HG02678 (cell line): ENCODE measurements around the gene RNF222.
"Not testable (repeated sequence)": the region's sequence is repeated elsewhere in the genome, so short reads cannot be mapped to it uniquely, and the experiment has no call there.

Source experiments
- ATAC-seq: cut with Tn5 transposase; IDR thresholded peaks from one replicate; pipeline ENCODE4 v1.9.1; 2021; ENCODE audit warnings: mild to moderate bottlenecking, moderate library complexity; ENCODE audit not compliant: unreplicated experiment

Gene RNF222

DNA sequence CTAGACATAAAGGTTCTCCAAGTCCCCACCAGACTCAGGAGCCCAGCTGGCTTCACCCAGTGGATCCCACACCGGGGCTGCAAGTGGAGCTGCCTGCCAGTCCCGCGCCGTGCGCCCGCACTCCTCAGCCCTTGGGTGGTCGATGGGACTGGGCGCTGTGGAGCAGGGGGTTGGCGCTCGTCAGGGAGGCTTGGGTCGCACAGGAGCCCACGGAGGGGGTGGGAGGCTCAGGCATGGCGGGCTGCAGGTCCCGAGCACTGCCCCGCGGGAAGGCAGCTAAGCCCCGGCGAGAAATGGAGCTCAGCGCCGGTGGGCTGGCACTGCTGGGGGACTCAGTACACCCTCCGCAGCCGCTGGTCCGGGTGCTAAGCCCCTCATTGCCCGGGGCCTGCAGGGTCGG lies 50.6 kb downstream of the RNF222 start:
- not testable (repeated sequence) for ATAC-seq

DNA sequence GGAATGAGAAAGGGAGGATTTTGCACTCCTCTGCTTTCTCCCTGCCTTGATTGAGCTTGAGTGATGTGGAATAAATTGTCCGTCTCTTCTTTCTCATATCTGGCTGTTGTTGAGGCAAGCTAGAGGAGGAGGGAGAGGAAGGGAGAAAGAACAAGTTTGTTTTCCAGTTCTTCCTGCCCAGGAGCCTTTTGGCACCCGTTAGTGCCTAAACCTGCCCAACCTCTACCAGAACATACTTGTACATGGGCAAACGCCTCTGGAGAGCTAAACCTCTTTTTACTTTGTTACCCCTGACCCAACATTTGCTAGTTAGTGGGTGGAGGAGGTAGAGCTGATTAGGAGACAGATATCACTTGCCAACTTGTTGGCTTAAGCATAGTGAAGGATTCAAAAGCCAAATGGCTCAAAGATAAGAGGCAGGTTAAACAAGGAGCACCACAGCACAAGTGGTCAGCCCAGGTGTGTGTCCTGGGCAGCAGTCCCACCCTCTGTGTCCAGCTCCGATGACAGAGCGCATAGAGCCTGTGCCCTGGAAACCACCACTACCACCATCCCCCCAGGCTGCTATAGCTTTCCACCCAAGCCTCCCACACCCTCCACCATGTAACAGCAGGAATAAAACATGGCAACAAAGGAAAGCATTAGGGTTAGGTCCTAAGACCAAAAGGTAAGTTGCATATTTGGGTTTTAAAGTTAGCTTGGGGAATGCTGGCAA lies 51.5 kb downstream of the RNF222 start:
- ATAC-seq: no peak

DNA sequence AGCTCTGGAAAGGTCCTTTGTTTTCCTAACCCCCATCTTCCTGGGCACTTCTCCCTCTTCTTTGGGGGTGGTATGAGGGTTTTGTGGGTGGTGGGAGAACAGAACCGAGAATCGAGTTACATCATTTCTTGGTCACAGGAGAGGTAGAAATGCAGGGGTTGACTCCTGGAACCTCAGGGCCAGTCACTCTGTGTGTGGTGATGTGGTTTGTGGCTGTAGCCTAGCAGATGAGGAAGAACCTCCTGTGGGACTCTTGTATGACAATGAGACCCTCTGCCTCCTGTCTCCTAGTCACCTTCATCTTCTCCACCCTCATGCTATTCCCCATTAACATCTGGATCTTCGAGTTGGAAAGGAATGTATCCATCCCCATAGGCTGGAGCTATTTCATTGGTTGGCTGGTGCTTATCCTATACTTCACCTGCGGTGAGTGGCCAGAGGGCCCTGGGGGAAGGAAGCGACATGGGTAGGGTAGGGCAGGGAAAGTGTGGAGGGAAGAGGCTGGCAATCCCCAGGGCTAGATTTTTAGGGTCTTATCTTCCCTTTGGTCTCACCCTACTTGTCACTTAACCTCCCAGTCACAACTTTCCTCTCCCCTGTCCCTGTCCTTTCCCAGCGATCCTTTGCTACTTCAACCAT lies 52.5 kb downstream of the RNF222 start:
- no peak for ATAC-seq

DNA sequence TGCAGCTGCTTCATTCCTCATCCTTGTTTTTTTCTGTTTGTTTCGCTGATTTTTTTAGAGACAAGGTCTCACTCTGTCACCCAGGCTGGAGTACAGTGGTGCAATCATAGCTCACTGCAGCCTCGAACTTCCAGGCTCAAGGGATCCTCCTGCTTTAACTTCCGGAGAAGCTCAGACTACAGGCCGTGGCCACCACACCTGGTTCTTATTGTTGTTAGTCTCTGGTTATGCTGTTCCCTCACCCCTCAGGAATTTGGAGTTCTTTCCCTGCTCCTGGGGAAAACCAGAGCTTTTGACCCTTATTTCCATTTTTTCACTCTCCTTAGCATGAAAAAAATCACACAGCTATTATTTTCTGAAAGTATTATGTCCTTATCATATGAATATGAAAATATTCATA lies 56.2 kb downstream of the RNF222 start:
- no peak for ATAC-seq
